Uterus (tissue), 4 donors: ENCODE results near the gene ASB3. TPM values are rescaled to one million over a fixed set of nuclear protein-coding genes. Genes with fewer than 3 reads are reported as not detected.
"Not testable (repeated sequence)": the region's sequence is repeated elsewhere in the genome, so short reads cannot be mapped to it uniquely, and the experiment has no call there.

Experiments used
- DNase-seq, 2 donors: peaks; one replicate each; pipeline ENCODE4 v3.0.0-alpha.2; 2019 to 2020
- H3K27ac ChIP-seq, 2 donors: fragments of 200-600 bp; sonication (generic); 1 replicate in 1 of 2; 2 replicates in 1 of 2; pipeline ENCODE4 v1.5.1; 2016 to 2018
- H3K27me3 ChIP-seq, 2 donors: fragments of 200-600 bp; sonication (generic); one replicate each; pipeline ENCODE4 v1.5.1; 2018 to 2019; ENCODE audit warnings: control low read depth in 1 of 2
- H3K36me3 ChIP-seq, 2 donors: fragments of 200-600 bp; sonication (generic); one replicate each; pipeline ENCODE4 v1.5.1; 2019; ENCODE audit warnings: control low read depth in 1 of 2
- H3K4me1 ChIP-seq, 2 donors: fragments of 200-600 bp; sonication (generic); one replicate each; pipeline ENCODE4 v1.5.1; 2018 to 2019; ENCODE audit warnings: control low read depth in 1 of 2
- H3K4me3 ChIP-seq, 2 donors: fragments of 200-600 bp; sonication (generic); 1 replicate in 1 of 2; 2 replicates in 1 of 2; pipeline ENCODE4 v1.5.1; 2018 to 2019; ENCODE audit warnings: mild to moderate bottlenecking in 1 of 2
- H3K9me3 ChIP-seq, 2 donors: fragments of 200-600 bp; sonication (generic); one replicate each; pipeline ENCODE4 v1.5.1; 2019; ENCODE audit warnings: control low read depth in 1 of 2
- POLR2A ChIP-seq, 2 donors: fragments of 450-650 bp; IDR thresholded peaks; one replicate each; pipeline ENCODE4 v1.6.1; 2016; ENCODE audit warnings: antibody characterized with exemption in 2 of 2, mild to moderate bottlenecking in 1 of 2, moderate library complexity in 1 of 2
- intact Hi-C: fragments of 100-400 bp; cut with DNase I; formaldehyde crosslinking; loops from one replicate; pipeline ENCODE4 v1.15.1; 2023; ENCODE audit warnings: low total_unique reads
- total RNA-seq, 4 donors: library from RNA; depleted of rRNA in 3 of 4; stranded (reverse); fragments of >200 nt in 3 of 4; gene quantifications; one replicate each; pipeline versions ENCODE4 v1.1.0 to v1.2.4, GENCODE V29; 2014 to 2023
- TF ChIP-seq, protein P1 (sequence below), 4 experiments: fragments of 200-600 bp in 2 of 4; fragments of 450-650 bp in 2 of 4; sonication (generic) in 2 of 4; IDR thresholded peaks; one replicate each; pipeline ENCODE4 v1.5.1; 2016 to 2019; ENCODE audit warnings: antibody characterized with exemption in 4 of 4, mild to moderate bottlenecking in 2 of 4, moderate library complexity in 1 of 4
- donor health status: DM: yes; HTN: yes; CAD: no.

Gene ASB3
- 10 to 100 TPM in 2 of 4 donors, 1 to 10 TPM in 2; 5.4 to 68.8 (median 16.8) TPM for total RNA-seq

DNA sequence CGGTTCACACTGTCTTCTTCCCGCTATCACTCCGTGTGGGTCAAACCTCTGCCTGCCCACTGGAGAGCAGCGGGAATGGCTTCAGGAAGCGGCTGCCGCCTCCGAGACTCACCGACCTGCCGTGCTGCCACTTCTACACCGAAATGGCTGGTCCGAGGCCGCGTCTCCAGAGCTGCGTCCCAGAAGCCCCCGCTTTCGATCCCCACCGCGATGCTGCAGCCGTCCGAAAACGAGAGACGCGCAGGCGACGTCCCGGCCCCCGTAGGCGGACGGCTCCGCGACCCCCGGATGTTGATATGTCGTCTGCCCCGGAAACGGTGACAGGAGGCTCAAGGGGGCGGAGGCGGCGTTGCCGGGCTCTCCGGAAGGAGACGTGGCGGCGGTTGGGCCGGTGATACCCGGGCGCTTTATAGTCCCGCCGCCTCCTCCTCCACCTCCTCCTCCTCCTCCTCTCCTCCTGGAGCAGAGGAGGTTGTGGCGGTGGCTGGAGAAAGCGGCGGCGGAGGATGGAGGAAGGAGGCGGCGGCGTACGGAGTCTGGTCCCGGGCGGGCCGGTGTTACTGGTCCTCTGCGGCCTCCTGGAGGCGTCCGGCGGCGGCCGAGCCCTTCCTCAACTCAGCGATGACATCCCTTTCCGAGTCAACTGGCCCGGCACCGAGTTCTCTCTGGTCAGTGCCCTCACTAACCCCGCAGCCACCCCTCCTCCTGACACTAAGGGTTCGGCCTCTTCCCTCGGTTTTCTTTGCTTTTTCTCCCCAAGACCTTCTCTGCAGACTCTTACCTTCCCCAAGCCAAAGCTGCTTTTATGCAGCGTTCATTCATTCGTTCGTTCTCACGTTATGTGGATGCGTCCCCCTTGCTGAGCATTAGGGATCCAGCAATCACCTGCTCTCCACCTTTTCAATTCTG, at the start of gene ASB3, which contains the start of gene ERLEC1:
Gene ASB3 (minus strand): TSS at position 249 of the 909 bp plus-strand sequence. CDS start 21,381 bp downstream, outside the sequence.
Gene ERLEC1 (plus strand): TSS at position 340 of the 909 bp plus-strand sequence. CDS start 167 bp downstream, at position 507.
- TF ChIP-seq POLR2A (IDR thresholded peaks at IDR 0.05), result peak; percentile 42 to 52
- TF ChIP-seq, protein P1, sequence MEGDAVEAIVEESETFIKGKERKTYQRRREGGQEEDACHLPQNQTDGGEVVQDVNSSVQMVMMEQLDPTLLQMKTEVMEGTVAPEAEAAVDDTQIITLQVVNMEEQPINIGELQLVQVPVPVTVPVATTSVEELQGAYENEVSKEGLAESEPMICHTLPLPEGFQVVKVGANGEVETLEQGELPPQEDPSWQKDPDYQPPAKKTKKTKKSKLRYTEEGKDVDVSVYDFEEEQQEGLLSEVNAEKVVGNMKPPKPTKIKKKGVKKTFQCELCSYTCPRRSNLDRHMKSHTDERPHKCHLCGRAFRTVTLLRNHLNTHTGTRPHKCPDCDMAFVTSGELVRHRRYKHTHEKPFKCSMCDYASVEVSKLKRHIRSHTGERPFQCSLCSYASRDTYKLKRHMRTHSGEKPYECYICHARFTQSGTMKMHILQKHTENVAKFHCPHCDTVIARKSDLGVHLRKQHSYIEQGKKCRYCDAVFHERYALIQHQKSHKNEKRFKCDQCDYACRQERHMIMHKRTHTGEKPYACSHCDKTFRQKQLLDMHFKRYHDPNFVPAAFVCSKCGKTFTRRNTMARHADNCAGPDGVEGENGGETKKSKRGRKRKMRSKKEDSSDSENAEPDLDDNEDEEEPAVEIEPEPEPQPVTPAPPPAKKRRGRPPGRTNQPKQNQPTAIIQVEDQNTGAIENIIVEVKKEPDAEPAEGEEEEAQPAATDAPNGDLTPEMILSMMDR (IDR thresholded peaks at IDR 0.05), result peak in 2 of 4 experiments; percentile 26 to 30
- Histone ChIP-seq H3K36me3 (no peaks in the 10 kb centered on the region), H3K4me3 (peak within 1 kb of the TSS; percentile 67 to 87), H3K9me3 (no peaks in the 10 kb centered on the region), H3K27me3 (no peaks in the 10 kb centered on the region), H3K4me1 (peaks cover 8 to 18% of the 10 kb centered on the region in 2 donors), H3K27ac (peak within 1 kb of the TSS; percentile 67 to 76)
- peak; percentile 83 for DNase-seq
- intact Hi-C loops, result no loop called here

DNA sequence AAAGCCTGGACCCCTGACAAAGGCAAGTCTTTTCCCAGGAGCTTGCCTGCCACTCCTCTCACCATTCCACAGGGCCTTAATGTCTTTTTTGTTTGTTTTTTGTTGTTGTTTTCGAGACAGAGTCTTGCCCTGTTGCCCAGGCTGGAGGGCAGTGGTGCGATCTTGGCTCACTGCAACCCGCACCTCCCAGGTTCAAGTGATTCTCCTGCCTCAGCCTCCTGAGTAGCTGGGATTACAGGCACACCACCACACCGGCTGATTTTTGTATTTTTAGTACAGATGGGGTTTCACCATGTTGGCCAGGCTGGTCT, 43.2 kb upstream of the ASB3 start:
- H3K9me3 ChIP-seq, DNase-seq, H3K36me3 ChIP-seq, H3K27ac ChIP-seq, H3K27me3 ChIP-seq, intact Hi-C loops, H3K4me1 ChIP-seq, H3K4me3 ChIP-seq: not testable (repeated sequence)

GRCh38 chr2:53829273-53829979, 42.7 kb upstream of the ASB3 start:
- no peaks in the 10 kb centered on the region for H3K4me1 ChIP-seq
- no peaks in the 10 kb centered on the region for H3K27me3 ChIP-seq
- no peak overlapping the region for H3K27ac ChIP-seq
- no peak overlapping the region for H3K4me3 ChIP-seq
- TF ChIP-seq POLR2A (IDR thresholded peaks at IDR 0.05), result no peak
- TF ChIP-seq, protein P1 (IDR thresholded peaks at IDR 0.05), result no peak
- no peaks in the 10 kb centered on the region for H3K36me3 ChIP-seq
- DNase-seq, result no peak
- intact Hi-C loops, result no loop called here
- H3K9me3 ChIP-seq, result no peaks in the 10 kb centered on the region

- no peak for DNase-seq
- intact Hi-C loops, result no loop called here
- Histone ChIP-seq H3K4me1 (no peaks in the 10 kb centered on the region), H3K9me3 (no peaks in the 10 kb centered on the region), H3K27ac (no peak overlapping the region), H3K4me3 (no peak overlapping the region), H3K27me3 (no peaks in the 10 kb centered on the region), H3K36me3 (no peaks in the 10 kb centered on the region)
- TF ChIP-seq, protein P1 (IDR thresholded peaks at IDR 0.05), result no peak
- TF ChIP-seq POLR2A (IDR thresholded peaks at IDR 0.05), result no peak
Observed at GRCh38 chr2:53828331-53828730, 41.6 kb upstream of the ASB3 start.

- DNase-seq, result no peak
- H3K27ac ChIP-seq, result no peak overlapping the region
- H3K27me3 ChIP-seq, result no peaks in the 10 kb centered on the region
- intact Hi-C loops, result no loop called here
- no peaks in the 10 kb centered on the region for H3K36me3 ChIP-seq
- no peaks in the 10 kb centered on the region for H3K4me1 ChIP-seq
- H3K4me3 ChIP-seq, result no peak overlapping the region
- TF ChIP-seq, protein P1 (IDR thresholded peaks at IDR 0.05), result no peak
- TF ChIP-seq POLR2A (IDR thresholded peaks at IDR 0.05), result no peak
- H3K9me3 ChIP-seq, result no peaks in the 10 kb centered on the region
Observed at GRCh38 chr2:53827398-53828175, 40.8 kb upstream of the ASB3 start.
